Upper lobe of right lung (tissue), 1 donor: ENCODE measurements around the gene MLYCD. TPM values are rescaled to one million over a fixed set of nuclear protein-coding genes. Genes with fewer than 3 reads are reported as not detected.

ENCODE experiments used
- ATAC-seq: fragments of 200-7000 bp; cut with Tn5 transposase; one replicate; pipeline ENCODE4 v1.9.1; 2020; ENCODE audit warnings: mild to moderate bottlenecking, moderate library complexity
- DNase-seq: peaks from one replicate; pipeline ENCODE4 v3.0.0-alpha.2; 2020
- H3K27ac ChIP-seq: fragments of 200-600 bp; one replicate; pipeline ENCODE4 v1.8.0; 2022
- H3K27me3 ChIP-seq: fragments of 200-600 bp; one replicate; pipeline ENCODE4 v1.8.0; 2022; ENCODE audit warnings: mild to moderate bottlenecking
- H3K36me3 ChIP-seq: fragments of 200-600 bp; one replicate; pipeline ENCODE4 v1.8.0; 2022
- H3K4me1 ChIP-seq: fragments of 200-600 bp; one replicate; pipeline ENCODE4 v1.8.0; 2022
- H3K4me3 ChIP-seq: fragments of 200-600 bp; one replicate; pipeline ENCODE4 v1.8.0; 2022; ENCODE audit warnings: mild to moderate bottlenecking
- H3K9me3 ChIP-seq: fragments of 200-600 bp; one replicate; pipeline ENCODE4 v1.8.0; 2022
- intact Hi-C: fragments of 100-400 bp; cut with DNase I; formaldehyde crosslinking; loops from one replicate; pipeline ENCODE4 v1.11.0; 2022
- total RNA-seq: library from RNA; stranded (reverse); fragmentation: NEBNext Ultra II Directional; extraction: Animal tissue kit (Norgen Biotek cat#: 25700); gene quantifications from one replicate; pipeline ENCODE4 v1.2.1, GENCODE V29; 2021
- TF ChIP-seq, protein P1 (sequence below): fragments of 200-600 bp; IDR thresholded peaks from one replicate; pipeline ENCODE4 v1.8.0; 2022; ENCODE audit warnings: antibody characterized with exemption
- donor health status: DM: no; HTN: yes; CAD: no; lungs with severe emphysema.

MLYCD gene
- total RNA-seq, 1 donor from 2014 or later = 9.7 TPM

DNA sequence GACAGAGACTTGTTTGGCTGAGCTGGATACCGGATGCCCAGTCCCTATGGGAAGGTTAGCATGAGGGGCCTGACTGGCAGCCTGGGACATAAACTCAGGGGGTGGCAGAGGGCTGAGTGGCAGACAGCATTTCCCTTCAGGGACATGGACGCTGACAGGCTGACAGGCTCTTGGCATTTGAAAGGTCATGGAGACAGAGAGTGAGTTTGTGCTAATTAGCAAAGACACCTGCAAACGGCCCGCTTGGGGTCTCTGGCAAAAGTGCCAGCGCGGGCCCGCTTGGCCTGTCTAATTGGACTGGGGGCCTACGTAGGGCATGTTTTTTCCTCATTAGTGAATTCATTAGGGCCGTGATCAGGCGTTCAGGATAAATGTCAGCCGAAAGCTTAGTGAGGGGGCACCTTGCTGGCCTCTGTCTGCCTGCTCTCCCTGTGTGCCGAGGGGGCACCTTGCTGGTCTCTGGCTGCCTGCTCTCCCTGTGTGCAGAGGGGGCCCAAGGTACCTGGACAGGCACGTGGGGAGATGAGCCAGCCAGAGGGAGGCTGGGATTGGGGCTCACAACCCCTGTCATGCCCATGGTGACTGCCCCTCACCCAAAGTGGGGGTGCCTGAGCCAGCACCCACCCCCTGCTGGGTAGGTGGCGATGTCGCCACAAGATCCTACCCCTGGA lies 76.8 kb downstream of the MLYCD start:
- Histone ChIP-seq H3K9me3 (no peaks in the 10 kb centered on the region), H3K4me3 (no peak overlapping the region), H3K36me3 (no peaks in the 10 kb centered on the region), H3K27me3 (no peaks in the 10 kb centered on the region), H3K4me1 (no peaks in the 10 kb centered on the region), H3K27ac (no peak overlapping the region)
- intact Hi-C loops = no loop called here
- TF ChIP-seq, protein P1, sequence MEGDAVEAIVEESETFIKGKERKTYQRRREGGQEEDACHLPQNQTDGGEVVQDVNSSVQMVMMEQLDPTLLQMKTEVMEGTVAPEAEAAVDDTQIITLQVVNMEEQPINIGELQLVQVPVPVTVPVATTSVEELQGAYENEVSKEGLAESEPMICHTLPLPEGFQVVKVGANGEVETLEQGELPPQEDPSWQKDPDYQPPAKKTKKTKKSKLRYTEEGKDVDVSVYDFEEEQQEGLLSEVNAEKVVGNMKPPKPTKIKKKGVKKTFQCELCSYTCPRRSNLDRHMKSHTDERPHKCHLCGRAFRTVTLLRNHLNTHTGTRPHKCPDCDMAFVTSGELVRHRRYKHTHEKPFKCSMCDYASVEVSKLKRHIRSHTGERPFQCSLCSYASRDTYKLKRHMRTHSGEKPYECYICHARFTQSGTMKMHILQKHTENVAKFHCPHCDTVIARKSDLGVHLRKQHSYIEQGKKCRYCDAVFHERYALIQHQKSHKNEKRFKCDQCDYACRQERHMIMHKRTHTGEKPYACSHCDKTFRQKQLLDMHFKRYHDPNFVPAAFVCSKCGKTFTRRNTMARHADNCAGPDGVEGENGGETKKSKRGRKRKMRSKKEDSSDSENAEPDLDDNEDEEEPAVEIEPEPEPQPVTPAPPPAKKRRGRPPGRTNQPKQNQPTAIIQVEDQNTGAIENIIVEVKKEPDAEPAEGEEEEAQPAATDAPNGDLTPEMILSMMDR = no peak
- no peak for ATAC-seq
- no peak for DNase-seq

Other genes with a start within 250 kb of the MLYCD start
- gene HSBP1, start 91.1 kb upstream of the MLYCD start, total RNA-seq = 86.2 TPM
- gene OSGIN1, start 54.1 kb downstream of the MLYCD start, total RNA-seq = 19.0 TPM
- gene NECAB2, start 69.1 kb downstream of the MLYCD start, total RNA-seq = not detected
- not detected for gene SLC38A8, start 143.7 kb downstream of the MLYCD start, total RNA-seq
- gene MBTPS1, start 217.8 kb downstream of the MLYCD start, total RNA-seq = 97.5 TPM
- gene HSDL1, start 246.1 kb downstream of the MLYCD start, total RNA-seq = 31.0 TPM
- 0.49 TPM for gene DNAAF1, start 246.2 kb downstream of the MLYCD start, total RNA-seq